ENCODE measurements around the gene THSD1.
"Not testable (repeated sequence)": the region's sequence is repeated elsewhere in the genome, so short reads cannot be mapped to it uniquely, and the experiment has no call there.

THSD1 gene

DNA sequence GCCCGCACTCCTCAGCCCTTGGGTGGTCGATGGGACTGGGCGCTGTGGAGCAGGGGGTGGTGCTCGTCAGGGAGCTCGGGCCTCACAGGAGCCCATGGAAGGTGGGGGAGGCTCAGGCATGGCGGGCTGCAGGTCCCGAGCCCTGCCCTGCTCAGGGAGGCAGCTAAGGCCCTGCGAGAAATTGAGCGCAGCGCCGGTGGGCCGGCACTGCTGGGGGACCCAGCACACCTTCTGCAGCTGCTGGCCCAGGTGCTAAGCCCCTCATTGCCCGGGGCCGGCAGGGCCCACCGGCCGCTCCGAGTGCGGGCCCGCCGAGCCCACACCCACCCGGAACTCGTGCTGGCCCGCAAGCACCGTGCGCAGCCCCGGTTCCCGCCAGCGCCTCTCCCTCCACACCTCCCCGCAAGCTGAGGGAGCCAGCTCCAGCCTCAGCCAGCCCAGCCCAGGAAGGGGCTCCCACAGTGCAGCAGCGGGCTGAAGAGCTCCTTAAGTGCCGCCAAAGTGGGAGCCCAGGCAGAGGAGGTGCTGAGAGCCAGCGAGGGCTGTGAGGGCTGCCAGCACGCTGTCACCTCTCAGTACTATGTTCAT, 2.2 kb upstream of the THSD1 start:
- not testable (repeated sequence) for DNase-seq

DNA sequence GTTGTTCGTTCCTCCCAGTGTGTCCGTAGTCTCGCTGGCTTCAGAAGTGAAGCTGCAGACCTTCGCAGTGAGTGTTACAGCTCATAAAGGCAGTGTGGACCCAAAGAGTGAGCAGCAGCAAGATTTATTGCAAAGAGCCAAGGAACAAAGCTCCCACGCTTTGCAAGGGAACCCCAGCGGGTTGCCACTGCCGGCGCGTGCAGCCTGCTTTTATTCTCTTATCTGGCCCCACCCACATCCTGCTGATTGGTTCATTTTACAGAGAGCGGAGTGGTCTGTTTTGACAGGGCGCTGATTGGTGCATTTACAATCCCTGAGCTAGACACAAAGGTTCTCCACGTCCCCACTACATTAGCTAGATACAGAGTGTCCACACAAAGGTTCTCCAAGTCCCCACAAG, 1.5 kb upstream of the THSD1 start:
- DNase-seq = not testable (repeated sequence)

GRCh38 chr13:52406629-52407028, 657 bp upstream of the THSD1 start:
- no peak for DNase-seq

DNA sequence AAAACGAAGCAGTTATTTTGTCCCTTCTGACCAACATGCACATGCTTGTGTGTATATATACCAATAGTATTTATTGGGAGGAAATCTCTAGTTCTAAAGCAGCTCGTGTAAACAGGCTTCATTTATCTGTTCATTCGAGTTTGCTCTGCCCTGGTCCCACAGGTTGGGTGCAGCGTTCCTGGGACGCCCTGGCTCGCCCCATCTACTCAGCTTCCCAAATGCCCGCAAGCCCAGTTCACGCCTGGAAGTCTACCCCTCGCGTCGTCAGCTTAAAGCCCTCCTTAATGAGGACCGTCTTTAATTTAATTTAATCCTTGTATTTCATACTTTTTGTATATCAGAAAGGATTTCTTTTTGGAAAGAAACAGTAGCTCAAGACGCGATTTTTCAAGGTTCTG, 604 bp downstream of the THSD1 start:
- DNase-seq = no peak

- no peak for DNase-seq
Measured at GRCh38 chr13:52399708-52400107, 6.3 kb downstream of the THSD1 start.

- DNase-seq = no peak
Measured at GRCh38 chr13:52399046-52399445, 6.9 kb downstream of the THSD1 start.

GRCh38 chr13:52395704-52396103, 10.3 kb downstream of the THSD1 start:
- DNase-seq = no peak

GRCh38 chr13:52394586-52394985, 11.4 kb downstream of the THSD1 start:
- no peak for DNase-seq

DNA sequence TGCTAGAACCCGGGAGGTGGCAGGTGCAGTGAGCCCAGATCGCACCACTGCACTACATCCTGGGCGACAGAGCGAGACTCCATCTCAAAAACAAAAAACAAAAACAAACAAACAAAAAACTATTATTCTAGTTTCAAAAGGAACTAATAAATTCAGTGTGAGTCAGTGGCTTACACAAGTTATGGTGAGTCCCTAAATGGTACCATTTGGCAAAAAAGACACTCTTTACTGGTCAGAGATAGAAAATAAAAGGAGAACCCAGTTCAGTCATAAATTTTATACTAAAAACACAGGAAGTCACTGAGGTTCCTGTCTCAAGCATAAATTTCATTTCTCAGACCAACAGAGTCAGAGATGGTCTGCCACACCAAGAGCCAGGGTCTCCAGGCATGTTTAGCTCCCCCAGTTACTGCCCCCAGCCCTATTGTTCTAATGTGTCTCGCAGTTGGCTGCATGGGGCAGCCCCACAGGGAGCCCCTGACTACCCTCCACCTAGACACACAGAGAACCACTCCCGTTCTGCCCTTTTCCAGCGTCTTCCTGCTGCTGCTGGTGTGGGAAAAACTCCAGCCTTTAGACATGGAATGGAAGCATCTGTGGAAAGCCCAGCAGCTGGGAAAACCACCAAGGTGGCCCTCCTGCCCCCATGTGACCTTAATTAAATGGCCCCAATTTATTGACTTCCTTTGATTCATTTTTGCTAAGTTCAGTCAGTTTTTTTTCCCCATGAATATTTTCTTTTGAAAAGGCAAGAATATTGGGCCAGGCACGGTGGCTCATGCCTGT, 12.2 kb downstream of the THSD1 start:
- DNase-seq = no peak

GRCh38 chr13:52387721-52388120, 18.3 kb downstream of the THSD1 start:
- DNase-seq = no peak

- no peak for DNase-seq
Measured at GRCh38 chr13:52385870-52386269, 20.1 kb downstream of the THSD1 start.

GRCh38 chr13:52383366-52383765, 22.6 kb downstream of the THSD1 start:
- DNase-seq = no peak

DNA sequence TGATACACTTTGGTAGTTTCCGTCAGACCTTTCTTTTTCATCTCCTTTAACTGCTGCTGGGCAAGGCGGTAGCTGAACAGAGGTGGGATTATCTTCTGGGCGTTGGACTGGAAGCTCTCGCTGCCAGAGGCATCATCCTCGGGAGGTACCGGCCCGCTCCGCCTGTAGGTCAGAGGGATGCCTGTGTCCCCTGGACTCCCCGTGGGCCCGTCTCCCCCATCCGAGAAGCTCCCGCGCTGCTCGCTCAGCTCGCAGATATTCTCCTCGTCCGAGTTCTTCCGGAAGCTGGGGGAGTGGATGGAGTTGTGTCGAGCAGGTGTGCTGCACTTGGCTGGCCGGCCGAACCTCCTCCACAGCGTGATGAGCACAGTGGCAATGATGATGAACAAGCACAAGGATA, 27.7 kb downstream of the THSD1 start:
- DNase-seq = no peak

DNA sequence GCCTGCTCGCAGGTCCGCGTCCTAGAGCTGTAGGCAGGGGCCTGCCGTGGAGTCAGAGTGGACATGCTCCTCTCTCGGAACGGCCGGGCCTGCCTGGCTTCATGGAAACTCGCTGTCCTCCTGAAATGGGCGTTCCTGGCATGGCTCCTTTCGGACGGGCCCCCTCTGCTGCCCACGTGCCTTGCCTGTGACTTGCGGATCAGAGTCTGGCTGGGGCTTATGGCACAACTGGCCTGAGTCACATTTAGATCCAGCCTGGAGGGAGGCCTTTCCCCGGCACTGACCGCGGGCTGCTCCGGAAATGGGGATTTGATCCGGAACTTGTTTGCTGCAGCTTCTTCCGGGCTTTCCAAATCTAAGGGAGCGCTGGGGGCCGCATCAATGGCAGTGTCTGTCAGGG, 28.1 kb downstream of the THSD1 start:
- DNase-seq = no peak

- DNase-seq = no peak
Measured at GRCh38 chr13:52374873-52375411, 31.0 kb downstream of the THSD1 start.

- no peak for DNase-seq
Measured at GRCh38 chr13:52374389-52374788, 31.6 kb downstream of the THSD1 start.

DNA sequence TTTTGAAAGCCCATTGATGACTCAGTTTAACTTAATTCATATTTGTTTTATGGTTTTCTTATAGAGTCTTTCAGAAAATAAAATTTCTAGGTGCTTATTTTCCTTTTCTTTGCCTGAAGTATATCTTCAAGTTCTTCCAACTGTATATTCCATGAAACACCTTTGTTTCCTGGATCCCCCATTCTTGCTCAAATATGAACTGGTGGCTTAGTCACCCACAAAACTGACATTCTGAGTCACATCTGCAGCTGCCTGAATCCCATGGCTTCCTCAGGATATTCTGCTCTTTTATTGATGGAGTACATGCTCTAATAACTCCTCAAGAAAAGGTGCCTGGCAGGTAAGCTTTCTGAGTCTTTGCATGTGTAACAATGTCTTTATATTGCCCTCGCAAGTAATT, 32.7 kb downstream of the THSD1 start:
- not testable (repeated sequence) for DNase-seq

GRCh38 chr13:52371736-52372247, 34.2 kb downstream of the THSD1 start:
- DNase-seq = no peak

DNA sequence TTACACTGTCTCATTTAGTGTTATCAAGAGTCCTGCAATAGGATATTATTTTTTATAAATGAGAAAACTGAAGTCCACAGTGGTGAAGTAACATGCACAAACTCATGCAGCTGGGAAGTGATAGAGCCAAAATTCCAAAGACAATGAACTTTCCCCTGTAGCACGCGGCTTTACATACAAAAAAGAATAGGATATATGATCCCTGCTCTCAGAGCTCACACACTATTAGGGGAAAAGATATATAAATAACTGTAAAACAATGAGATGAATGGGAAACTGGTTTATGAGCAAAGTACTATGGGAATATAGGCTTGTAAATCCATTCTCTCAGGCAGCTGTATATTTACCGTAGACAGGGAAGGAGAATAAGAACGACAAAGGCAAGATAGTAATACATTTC, 39.7 kb downstream of the THSD1 start:
- no peak for DNase-seq

DNA sequence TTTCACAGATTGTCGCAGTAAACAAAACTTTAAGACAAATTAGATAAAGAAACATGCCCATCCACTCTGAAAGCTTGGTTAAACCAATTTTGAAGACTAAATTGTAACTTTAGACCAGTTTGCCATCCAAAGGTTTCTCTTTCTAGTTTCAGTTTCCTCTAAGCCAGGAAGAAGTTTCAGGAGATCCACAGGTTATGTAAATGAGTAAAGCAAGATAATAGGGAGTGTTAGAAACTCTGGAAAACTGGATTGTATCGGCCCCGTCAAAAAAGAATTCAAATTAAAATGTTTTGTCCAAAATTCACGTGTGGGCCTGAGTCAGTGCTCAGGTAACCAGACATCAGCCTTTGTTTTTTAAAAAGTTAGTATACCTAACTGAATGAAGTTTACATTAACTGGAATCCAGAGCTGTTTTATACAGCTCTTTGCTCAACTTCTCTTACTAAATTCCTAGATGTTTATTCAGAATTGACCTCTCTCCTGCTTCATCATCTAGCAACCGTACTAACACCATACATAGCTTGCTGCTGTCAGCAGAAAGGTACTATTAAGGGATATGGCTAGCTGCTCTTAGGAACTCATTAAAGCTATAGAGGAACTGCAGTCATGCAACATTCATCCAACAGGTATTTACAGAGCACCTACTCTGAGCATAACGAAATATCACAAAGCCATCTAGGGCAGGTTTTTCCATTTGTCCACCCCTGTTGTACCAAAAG, 43.6 kb downstream of the THSD1 start:
- DNase-seq = not testable (repeated sequence)

- no peak for DNase-seq
Measured at GRCh38 chr13:52361225-52361624, 44.7 kb downstream of the THSD1 start.

- DNase-seq = peak; percentile 50
Measured at GRCh38 chr13:52359534-52359933, 46.4 kb downstream of the THSD1 start.

- DNase-seq = no peak
Measured at GRCh38 chr13:52356327-52356726, 49.6 kb downstream of the THSD1 start.

- no peak for DNase-seq
Measured at GRCh38 chr13:52353193-52353592, 52.8 kb downstream of the THSD1 start.

Data from right forelimb (tissue), 1 donor.